GM12873 (cell line): ENCODE data around the gene CACNA1G.

Experiments used
- TF ChIP-seq, protein P1 (sequence below): IDR thresholded peaks from 2 replicates; pipeline ENCODE4 v1.5.1; 2012; ENCODE audit warnings: low read depth, mild to moderate bottlenecking, moderate library complexity, low read length, control low read depth; ENCODE audit not compliant: insufficient read depth; ENCODE audit errors: missing control alignments

CACNA1G gene

DNA sequence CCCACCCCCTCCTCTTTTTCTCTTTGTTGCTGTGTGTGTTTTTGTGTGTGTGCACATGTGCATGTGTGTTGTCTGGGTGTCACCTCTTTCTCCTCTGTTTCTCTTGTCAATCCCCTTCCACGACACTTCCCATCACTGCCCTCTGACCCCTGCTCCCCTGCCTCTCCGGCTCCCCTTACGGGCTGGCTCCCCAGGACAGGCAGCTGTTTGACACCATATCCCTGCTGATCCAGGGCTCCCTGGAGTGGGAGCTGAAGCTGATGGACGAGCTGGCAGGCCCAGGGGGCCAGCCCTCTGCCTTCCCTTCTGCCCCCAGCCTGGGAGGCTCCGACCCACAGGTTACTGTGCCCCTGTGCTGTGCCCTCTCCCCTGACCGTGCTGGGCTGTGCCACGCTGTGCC is 59.0 kb downstream of the CACNA1G start:
- TF ChIP-seq, protein P1, sequence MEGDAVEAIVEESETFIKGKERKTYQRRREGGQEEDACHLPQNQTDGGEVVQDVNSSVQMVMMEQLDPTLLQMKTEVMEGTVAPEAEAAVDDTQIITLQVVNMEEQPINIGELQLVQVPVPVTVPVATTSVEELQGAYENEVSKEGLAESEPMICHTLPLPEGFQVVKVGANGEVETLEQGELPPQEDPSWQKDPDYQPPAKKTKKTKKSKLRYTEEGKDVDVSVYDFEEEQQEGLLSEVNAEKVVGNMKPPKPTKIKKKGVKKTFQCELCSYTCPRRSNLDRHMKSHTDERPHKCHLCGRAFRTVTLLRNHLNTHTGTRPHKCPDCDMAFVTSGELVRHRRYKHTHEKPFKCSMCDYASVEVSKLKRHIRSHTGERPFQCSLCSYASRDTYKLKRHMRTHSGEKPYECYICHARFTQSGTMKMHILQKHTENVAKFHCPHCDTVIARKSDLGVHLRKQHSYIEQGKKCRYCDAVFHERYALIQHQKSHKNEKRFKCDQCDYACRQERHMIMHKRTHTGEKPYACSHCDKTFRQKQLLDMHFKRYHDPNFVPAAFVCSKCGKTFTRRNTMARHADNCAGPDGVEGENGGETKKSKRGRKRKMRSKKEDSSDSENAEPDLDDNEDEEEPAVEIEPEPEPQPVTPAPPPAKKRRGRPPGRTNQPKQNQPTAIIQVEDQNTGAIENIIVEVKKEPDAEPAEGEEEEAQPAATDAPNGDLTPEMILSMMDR, result no peak

DNA sequence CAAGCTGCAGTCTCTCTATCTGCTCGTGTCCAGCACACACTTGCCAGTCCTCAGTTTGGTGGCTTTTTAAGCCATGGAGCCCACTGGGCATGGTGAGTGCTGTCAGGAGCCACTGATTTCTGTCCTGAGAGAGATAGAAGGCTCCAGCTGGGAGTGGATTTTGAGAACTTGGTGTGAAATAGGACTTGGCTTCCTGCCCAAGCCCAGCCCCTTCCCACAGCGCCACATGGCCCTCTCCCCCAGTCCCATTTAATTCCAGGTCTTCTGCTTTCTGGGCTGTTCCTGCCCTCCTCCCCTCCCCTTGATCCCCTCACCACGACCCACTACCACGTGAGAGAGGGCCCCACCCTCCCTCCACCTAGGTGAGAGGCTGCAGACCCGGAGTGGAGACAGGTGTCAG is 59.7 kb downstream of the CACNA1G start:
- TF ChIP-seq, protein P1, result no peak

DNA sequence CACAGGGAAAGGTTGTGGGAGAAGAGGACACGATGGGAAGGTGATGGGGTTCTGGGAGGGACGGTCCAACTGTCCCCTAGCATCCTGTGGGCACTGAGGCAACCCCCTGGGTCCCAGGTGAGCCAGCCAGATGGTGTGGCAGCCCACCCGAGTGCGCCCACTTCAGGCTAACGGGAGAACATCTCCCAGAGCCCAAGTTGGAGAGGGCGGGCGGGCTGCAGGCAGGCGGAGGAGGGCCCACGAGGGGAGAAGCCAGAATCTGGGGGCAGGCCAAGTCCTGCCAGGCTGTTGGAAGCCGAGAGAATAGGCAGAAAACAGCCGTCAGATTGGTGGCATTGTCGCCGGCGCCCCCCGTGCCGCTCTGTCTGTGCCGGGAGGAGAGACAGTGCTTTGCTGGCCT is 60.3 kb downstream of the CACNA1G start:
- TF ChIP-seq, protein P1, result peak; percentile 23

DNA sequence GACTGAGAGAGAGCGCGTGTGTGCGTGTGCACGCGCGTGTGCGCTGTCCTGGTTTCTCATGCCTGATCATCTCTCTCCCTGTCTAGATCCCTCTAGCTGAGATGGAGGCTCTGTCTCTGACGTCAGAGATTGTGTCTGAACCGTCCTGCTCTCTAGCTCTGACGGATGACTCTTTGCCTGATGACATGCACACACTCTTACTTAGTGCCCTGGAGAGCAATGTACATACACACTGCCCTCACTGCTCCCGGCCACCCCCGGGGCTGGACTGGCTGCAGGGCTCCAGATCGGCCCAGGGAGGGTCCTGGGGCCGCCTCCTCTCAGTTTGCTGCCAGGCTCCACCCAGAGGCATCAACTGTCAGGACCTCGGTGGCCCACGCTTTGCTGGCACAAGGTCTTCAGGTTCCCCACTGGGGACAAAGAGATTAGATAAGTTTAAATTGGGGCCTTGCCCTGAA is 61.1 kb downstream of the CACNA1G start:
- TF ChIP-seq, protein P1, result no peak

DNA sequence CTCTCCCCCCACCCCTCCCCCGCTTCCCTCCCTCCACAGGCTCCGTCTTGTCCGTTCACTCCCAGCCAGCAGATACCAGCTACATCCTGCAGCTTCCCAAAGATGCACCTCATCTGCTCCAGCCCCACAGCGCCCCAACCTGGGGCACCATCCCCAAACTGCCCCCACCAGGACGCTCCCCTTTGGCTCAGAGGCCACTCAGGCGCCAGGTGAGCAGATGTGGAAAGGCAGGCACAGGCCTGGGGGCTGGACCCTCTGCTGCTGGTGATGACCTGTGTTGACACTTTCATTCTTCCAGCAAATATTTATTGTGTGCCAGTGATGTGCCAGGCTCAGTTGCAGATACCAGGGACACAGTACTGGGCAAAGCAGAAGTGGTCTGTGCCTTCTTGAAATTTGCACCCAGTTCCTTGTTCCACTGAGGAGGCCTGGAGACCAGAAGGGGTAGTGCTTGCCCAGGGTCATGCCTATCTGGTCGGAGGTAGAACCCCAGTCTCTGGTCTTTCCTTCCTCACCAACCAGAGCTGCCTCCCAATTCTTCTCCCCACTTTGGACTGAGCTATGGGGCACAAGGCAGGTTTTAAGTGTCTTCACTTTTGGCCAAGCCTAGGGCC is 63.9 kb downstream of the CACNA1G start:
- TF ChIP-seq, protein P1, result no peak

DNA sequence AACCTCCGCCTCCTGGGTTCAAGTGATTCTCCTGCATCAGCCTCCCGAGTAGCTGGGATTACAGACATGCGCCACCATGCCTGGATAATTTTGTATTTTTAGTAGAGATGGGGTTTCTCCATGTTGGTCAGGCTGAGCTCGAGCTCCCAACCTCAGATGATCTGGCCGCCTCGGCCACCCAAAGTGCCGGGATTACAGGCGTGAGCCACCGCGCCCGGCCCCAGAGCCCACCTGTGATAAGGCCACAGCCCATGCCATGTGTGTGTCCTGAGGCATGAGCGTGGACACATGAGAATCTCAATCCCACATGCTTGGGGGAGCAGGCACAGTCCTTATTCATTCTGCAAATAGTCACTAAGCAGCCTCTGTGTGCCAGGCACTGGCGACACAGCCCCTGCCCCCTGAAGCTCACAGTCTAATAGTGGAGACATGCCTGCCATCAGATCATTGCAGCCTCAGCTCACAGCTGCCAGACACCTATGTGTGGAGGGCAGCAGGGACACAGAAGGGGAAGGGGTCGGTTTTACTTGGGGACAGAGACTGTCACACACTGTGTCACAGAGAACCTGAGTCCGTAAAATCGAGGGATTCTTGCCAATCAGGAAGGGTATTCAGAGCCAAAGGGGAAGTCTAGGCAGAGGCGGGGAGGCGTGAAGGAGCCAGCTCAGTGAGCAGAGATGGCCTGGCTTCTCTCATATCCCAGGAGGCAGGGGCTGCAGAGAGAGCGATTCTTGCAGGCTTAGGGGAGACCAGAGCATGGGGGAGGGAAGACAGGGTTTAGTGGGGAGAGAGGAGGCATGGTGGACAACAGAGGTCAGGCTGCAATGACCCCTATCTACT is 64.7 kb downstream of the CACNA1G start:
- TF ChIP-seq, protein P1, result no peak

DNA sequence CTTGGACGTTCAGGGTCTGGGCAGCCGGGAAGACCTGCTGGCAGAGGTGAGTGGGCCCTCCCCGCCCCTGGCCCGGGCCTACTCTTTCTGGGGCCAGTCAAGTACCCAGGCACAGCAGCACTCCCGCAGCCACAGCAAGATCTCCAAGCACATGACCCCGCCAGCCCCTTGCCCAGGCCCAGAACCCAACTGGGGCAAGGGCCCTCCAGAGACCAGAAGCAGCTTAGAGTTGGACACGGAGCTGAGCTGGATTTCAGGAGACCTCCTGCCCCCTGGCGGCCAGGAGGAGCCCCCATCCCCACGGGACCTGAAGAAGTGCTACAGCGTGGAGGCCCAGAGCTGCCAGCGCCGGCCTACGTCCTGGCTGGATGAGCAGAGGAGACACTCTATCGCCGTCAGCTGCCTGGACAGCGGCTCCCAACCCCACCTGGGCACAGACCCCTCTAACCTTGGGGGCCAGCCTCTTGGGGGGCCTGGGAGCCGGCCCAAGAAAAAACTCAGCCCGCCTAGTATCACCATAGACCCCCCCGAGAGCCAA is 65.6 kb downstream of the CACNA1G start:
- TF ChIP-seq, protein P1, result peak; percentile 82
